Caki2 (cell line): ENCODE data around the gene ETF1. TPM values are rescaled to one million over a fixed set of nuclear protein-coding genes. Genes with fewer than 3 reads are reported as not detected.
"Not testable (repeated sequence)": the region's sequence is repeated elsewhere in the genome, so short reads cannot be mapped to it uniquely, and the experiment has no call there.

Source experiments
- DNase-seq: peaks from one replicate; pipeline ENCODE4 v3.0.0-alpha.2; 2015; ENCODE audit warnings: low read depth
- in situ Hi-C: cut with HindIII; loops from 2 replicates; pipeline ENCODE4 v1.10.0; 2016; ENCODE audit warnings: low sequenced_read_pairs, low pct_unique_long_range_greater_than_20kb, mixed read lengths
- total RNA-seq: library from RNA; depleted of rRNA; stranded (reverse); fragments of >200 nt; shearing (Covaris generic); gene quantifications from 2 replicates; pipeline ENCODE4 v1.2.3, GENCODE V29; 2014; ENCODE audit warnings: low replicate concordance

Gene ETF1
- total RNA-seq, 1 experiment from 2014 or later = 68.5 TPM

DNA sequence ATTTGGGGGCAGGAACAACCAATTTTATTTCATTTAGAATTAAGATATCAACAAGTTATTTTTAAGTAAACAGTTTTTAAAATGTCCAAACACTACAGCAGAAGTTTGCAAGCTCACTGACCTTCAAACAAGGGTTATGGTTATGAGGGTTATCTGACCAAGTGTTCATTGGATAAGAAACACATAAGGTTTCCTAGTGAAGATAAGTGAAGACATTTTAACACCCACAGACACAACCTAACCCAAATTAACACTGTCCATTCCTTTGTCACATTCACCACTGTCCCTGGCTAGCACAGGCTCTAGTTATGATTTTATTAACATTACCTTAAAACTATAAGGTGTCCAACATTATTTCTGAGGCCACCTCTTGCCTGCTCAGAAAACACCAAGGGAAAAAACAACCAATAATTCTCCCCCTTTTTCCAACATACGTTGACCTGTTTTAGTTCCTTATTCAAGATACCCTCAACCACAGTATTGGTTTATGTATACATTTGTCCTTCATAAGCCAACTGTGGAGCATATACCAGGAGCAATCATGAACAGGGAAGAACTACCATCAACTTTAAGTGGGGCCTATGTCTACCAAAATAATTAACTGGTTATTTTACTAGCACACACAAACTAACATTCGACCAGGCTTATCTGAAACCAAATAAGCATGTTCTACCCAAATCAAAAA is 4.0 kb downstream of the ETF1 start:
- no peak for DNase-seq
- in situ Hi-C loops = no loop called here

DNA sequence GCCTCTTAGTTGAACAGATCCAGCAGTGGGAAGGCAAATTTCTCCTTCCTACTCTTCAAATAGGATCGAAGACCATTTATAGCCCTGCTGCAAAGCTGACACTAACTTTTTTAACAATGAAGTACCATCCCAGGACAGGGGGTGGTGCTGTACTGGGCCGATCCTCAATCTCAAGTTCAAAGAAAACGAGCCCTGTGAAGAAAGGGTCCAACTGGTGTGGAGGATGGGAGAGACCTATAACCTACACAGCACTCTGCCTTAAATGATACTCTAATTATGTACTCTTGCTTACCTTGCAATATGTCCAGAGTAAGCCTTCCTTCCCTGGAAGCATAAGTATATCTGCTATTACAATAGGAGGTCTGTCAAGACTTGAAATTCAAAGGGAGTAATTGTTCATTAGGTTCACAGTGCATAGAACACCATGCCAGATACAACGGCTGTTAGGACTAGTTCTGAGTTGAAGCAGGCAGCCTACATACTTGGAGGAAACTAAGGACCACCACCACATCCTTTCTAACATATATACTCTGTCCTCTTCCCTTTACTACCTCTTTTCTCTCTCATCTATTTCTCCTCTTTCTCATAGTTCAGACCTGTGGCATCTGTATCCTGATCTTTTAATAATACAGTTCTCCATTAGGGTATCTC is 6.2 kb downstream of the ETF1 start:
- in situ Hi-C loops = no loop called here
- DNase-seq = no peak

DNA sequence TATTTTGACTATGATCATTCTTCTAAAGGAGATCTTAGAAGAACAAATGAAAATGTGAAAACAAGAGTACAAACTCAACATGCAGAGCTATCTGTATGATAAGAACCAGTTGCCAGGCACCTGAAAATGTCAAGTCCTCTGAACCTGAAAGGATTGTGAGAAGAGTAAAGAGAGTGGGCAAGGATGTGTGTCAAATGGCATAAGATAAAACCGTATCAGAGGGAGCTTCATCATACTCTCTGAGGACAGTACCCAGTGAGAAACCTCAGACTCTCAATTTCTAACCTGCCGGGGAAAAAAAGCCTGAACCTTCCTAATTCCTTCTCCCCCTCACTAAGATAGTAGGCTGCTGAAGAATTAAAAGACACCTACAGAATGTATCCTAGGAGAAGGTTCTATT is 6.8 kb downstream of the ETF1 start:
- no peak for DNase-seq
- in situ Hi-C loops = no loop called here

DNA sequence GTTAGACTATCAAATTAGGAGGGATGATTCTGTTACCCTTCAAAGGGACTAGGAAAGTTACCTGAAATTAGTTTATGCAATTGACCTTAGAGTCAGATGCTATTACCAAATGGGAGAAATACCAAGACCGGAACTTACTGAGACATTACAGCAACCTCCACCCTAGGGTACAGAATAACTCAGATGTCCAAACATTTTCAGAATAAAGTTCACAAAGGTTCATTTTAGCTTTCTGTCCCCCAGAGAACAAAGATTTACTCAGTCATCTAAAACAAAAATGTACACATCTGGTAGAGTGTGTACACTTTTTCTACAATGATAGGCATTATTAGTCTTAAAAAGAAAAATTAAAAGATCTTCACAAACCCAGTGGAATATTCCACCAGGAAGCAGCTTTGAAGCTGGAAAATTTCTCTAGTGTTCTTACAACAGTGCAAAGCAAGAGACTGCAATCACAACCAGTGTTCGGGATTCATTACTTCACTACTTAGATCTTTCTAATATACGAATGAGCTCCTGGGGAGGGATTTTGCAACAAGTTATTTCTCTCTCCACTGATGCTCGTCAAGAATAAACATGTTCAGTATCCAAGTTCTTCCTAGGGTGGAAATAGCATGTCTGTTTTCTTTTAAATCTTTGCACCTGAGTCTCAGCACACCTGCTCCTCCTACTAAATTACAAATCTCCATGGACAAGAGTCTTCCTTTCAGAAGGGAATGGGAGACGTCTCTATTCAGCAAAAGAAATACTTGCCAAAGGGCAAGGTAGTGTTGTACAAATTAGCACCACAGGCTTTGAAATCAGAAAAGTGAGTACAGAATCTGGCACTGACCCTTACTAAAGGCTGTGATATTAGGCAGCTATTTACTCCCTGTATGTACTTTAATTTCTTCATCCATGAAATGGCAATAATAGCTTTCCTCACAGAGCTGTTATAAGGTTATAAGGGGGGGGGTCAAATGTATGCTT is 8.8 kb downstream of the ETF1 start:
- in situ Hi-C loops = no loop called here
- DNase-seq = no peak

DNA sequence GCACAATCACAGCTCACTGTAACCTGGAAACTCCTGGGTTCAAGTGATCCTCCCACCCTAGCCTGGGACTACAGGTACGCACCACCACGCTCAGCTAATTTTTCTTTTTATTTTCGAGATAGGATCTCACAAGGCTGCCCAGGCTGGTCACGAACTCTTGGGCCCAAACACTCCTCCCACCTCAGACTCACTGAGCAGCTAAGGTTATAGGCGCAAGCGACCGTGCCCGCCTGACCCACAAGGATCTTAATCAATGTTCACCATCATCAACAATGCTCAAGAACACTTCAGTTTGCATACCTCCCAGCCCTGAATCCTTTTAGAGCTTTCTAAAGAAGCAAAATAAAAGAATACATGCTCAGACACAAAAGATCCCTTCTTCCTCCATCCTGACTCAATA is 13.2 kb downstream of the ETF1 start:
- in situ Hi-C loops = no loop called here
- DNase-seq = no peak

DNA sequence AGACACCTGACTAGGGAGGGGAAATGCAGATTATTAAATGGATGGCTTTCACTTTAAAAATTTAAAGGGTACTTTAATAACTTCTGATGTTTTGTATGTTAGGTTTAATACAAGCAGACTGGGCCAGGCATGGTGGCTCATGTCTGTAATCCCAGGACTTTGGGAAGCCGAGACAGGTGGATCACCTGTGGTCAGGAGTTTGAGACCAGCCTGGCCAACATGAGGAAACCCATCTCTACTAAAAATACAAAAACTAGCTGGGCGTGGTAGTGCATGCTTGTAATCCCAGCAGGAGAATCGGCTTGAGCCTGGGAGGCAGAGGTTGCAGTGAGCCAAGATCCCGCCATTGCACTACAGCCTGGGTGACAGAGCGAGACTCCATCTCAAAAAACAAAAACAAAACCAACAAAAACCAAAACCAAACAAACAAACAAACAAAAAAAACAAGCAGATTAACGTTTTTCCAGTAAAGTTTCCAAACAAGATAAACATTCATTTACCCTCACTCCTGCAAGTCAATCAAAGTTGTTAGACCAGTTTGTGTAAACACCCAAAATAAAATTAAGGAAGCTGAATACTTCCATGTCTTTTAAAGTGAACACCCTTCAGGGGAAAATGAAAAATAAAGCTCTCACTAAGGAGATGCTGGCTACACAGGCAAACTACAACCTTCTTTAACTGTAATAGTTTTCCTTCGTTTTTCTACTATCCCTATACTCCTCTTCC is 14.1 kb downstream of the ETF1 start:
- DNase-seq = no peak
- in situ Hi-C loops = no loop called here

DNA sequence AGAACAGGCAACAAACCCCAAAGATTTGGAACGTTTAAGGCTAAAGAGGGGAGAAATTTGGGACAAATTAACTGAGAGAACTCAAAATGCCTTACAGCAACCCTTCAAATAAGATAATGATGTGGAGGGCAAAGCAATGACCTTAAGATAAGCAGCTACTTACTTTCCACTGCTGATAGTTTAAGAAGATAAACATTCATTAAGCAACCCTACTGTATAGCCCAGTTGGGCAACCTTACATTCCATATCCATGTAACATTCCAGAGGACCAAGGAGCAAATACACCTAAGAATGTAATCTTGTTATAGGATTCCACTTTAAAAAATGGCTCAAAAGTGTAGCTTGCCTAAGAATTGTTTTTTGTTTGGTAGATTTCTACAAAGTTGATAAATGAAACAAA is 14.8 kb downstream of the ETF1 start:
- DNase-seq = no peak
- in situ Hi-C loops = no loop called here

DNA sequence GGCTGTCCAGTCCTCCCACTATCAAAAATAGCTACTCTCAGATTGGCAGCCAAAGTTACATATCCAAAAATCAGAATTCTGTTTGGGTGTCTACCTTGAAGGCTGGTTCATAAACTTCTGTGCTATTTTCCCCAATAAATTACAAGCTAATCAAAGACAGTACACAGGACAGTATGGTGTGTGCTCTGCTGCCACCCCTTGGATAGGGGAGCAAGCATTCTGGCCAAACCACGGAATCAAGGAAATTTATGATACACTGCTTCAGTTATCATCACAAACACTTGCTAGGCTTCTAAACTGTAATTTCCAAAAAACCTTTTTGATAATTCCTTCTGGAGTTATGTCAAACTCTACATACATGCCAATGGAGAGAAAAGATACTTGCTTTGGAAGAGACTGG is 15.9 kb downstream of the ETF1 start:
- no peak for DNase-seq
- in situ Hi-C loops = no loop called here

DNA sequence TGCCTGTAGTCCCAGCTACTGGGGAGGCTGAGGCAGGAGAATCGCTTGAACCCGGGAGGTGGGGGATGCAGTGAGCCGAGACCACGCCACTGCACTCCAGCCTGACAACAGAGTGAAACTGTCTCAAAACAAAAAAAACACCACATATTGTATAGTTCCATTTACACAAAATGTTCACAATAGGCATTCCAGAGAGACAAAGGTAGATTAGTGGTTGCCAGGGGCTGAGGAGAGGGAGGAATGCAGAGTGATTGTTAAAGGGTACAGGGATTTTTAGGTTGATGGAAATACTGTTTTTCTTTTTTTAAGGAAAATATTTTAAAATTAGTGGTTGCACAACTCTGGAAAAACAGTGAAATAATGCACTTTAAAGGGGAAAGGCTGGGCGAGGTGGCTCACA is 19.6 kb downstream of the ETF1 start:
- no peak for DNase-seq
- in situ Hi-C loops = no loop called here

DNA sequence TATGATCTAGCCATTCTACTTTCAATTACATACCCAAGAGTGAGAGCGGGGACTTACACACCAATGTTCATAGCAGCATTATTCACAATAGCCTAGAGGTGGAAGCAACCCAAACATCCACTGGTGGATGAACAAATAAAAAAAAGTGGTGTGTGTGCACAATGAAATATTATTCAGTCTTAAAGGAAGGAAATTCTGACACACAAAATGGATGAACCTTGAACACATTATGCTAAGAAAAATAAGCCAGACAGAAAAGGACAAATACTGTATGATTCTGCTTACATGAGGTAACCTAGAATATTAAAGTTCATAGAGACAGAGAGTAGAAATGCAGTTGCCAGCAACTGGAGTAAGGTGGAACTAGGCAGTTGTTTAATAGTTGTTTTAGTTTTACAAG is 22.1 kb downstream of the ETF1 start:
- in situ Hi-C loops = no loop called here
- DNase-seq = no peak

DNA sequence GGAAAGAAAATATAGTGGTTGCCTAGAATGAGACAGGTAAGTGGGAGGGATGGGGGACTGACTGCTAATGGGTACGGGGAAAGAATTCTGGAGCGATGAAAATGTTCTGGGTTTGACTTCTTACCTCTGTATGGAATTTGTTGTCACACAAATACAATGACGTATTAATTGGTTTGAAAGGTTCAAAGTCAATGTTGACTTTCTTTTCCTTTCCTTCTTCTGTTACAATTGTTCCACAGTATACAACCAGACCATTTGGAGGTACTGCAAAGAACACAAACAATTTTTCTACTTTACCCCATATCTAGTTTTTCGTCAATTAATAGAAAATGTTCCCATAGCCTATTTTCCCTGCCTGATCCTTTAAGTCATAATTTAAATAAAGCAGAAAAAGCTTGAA is 25.6 kb downstream of the ETF1 start:
- no peak for DNase-seq
- in situ Hi-C loops = no loop called here

DNA sequence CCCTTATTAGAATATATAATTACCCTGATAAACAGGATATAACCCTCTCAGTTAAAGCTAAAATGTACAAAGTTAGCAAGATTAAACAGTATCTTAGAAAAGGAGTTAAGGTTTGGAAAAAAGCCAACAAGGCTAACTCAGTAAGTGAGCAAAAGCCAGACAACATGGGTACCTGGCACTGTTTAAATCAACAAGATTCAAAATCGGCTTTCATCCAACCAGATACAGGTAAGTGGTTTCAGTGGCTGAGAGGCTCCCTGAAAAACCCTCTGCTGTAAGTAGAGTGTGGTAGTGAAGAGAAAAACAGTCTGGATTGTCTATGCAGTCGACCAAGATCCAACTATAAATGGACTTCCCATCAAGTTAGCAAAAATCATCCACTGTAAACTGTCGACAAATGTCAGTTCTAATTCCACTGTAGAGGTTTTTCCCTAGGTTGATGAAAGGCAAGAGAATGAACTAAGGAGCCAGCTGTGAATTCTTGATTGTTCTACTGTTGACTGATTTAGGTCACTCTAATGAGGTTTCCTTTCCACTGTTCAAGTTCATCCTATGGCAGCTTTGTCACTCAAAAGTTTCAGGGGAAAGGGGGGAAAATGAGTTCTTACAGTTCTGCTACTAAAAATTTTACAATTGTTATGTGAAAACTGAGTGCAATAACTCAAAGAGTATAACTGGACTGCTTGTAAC is 27.3 kb downstream of the ETF1 start:
- in situ Hi-C loops = no loop called here
- DNase-seq = no peak

DNA sequence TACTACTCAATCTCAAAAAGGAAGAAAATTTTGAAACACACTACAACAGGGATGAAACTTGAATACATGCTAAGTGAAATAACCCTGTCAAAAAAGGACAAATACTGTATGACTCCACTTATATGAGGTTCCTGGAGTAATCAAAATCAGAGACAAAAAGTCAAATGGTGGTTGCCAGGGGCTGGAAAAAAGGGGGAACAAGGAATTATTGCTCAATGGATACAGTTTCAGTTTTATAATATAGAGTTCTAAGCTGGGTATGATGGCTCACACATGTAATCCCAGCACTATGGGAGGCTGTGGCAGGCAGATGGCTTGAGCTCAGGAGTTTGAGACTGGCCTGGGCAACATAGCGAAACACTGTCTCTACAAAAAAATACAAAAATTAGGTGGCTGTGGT is 29.0 kb downstream of the ETF1 start:
- DNase-seq = no peak
- in situ Hi-C loops = no loop called here

DNA sequence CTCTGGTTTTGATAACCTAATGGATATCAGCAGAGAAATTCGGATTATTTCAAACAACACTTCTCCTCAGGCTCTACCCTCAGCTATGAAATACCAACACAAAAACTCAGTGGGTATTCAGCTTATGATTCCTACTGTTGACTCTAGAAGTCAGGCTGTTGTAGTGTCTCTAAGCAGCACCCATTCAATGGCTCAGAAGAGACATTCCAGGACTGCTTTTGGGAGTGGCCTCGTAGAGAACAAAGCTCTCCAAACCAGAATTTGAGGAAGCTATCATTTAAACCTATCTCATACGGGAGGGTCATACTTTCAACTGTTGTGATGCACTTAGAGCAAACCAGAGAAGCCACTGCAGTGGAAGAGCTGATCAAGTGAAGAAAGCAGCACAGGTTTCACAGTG is 34.1 kb downstream of the ETF1 start:
- in situ Hi-C loops = no loop called here
- DNase-seq = no peak

DNA sequence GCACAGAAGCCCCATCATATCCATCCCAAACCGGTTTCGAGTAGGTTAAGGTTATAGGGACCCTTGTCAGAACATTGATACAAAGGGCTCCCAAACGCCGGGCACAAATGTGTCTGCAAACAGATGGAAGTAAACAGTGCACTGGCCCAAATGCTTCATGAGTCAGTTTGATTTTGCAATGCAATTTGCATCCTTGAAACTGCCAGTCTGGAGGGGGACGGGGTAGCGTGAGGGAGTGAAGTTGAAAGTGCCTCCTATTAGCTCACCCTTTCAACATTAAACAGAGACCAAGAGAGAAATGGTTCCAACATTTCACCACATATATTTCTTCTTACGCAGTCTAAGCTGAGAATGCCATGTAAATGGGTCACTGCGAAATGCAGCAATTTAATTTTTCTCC is 35.6 kb downstream of the ETF1 start:
- DNase-seq, in situ Hi-C loops: not testable (repeated sequence)

DNA sequence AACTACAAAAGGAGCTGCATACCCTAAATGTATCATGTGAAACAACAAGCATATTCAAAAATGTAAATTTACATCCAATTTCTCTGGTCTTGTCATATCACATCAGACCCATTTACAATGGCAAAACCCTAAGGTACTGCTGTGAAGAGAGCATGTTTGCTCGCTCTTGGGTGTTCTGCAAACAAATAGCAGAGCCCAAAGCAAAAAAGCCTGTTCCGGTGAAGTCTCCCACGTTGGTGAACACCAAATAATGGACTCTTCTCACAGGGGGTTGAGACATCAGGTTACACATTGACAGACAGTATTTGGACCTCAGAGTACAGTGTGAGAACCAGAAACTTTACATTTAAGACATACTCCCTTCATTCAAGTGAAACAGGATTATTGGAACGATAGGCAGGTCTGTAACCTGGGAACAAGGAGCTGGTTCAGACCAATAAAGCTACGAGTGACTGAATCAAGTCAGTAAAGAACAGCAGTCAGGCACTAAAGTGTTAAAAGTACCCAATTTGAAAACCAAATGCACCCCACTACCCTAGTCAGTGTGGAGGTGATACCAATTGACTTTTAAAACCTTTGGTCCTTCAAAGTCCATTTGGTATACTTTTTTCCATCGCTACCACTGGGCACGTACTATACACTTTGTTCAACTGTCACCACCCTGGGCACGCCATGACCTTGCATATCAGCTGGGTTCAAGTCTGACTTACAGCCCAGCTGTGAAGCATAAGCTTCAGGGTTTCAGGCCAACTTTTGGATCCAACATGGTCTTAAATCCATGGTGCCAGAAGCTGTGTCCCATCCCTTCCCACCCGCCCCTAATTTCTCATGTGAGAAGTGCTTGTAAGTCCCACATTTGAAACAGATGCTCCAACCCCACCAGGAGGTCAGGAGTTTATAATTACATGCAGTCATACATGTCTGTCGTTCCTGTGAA is 36.4 kb downstream of the ETF1 start:
- DNase-seq = no peak
- in situ Hi-C loops = no loop called here

DNA sequence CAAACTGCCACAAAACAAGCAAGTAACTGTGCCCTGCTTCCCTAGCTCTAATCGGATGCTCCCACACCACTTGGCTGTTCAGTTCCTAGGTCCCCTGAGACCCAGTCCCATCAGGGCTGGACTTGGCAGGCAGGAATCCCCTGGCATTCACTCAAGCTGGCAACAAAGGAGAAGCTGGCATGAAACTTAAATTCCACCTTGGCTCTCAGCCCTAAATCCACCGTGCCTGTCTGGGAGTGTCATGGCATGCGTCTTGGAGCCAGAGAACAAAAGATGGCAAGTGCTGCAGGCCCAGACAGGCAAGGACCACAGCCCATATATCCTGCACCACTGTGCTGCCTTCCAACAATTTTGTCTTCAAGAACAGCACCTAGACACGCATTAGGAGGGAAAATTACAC is 38.2 kb downstream of the ETF1 start:
- DNase-seq = no peak
- in situ Hi-C loops = no loop called here
